SH-SY5Y (cell line): ENCODE data around the gene GPX5.

Experiments used
- GATA2 ChIP-seq: IDR thresholded peaks from 2 replicates; pipeline ENCODE4 v1.6.1; 2011; ENCODE audit warnings: mild to moderate bottlenecking, low read depth, low read length
- GATA3 ChIP-seq: IDR thresholded peaks from 2 replicates; pipeline ENCODE4 v1.6.1; 2011; ENCODE audit warnings: low read depth, mild to moderate bottlenecking, low read length, moderate library complexity

Gene GPX5

DNA sequence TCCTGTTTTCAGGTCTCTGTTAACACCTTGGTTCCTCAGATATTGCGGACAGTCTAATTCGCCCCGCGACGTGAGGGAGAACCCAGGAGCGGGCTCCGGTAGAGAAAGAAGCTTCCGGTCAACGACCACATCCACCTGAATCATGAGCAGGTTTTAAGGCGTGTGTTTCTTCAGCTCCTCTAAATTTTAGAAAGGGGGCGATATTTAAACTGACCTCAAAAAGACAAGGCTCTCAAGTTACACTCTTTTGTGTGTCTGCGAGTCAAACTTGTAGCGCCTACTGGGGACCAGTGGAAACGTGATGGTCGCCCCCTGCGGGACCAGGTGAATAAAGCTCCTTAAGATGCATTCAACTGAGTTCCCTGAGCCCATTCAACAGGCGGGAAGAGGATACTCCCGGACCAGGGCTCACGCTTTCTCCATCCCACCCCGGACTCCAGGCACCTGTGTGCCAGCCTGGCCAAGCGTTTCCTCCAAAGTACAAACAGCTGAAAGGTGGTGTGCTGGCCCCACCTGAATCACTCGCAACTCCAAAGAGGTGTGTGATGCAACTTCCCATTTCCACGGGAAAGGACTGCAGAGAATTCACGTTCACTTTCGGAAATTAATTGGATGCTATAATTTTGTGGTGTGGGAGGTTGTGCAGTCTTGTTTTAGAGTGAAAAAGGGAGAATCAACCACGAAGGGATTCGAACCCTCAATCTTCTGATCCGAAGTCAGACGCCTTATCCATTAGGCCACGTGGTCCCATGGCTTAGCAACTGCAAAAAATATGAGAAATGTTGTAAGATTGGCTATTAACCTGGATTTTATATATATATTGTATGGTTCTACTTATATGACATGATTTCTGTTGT, 17.0 kb downstream of the GPX5 start:
- no peak for TF ChIP-seq GATA3
- no peak for TF ChIP-seq GATA2

DNA sequence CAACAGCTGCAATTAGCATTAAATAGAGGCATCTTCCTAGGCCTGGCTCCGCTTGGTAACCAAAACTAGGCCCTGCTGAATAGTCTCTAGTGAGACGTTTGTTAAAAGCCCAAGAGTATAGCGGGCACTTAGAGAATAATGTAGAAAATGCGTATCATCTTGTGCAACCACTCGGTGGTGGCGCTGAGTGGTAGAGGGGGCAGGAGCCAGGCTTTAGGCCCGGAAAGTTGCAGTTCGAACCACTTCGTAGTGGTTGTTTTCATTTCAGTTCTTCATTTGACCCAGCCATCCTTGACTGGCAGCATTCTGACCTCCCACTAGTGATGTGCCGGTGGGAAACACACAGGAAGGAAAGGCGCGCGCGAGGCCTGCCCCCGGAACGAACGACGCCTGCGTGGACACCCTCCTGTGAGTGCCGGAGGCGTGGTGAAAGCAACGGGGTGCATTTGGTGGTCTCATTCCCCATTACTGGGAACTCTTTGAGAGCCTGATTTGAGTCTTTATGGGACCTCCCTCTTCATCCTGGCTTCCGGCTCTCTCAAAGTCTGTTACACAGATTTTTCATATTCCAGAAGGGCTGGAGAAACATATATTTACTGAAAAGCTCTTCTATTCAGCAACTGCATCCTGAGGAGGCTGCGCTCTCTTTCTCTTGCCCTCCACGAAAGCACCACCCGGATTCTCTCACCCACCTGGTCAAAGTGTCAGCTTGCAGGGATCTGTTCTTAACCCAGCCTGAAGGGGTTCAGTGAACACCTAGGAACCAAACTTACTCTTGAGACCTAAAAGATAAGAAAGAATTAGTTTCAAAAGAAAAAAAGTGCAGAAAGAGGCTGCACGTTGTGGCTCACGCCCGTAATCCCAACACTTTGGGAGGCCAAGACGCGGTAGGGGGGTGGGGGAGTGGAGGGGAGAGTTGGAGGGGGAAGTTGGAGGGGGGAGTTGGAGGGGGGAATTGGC, 18.2 kb downstream of the GPX5 start:
- TF ChIP-seq GATA3: no peak
- no peak for TF ChIP-seq GATA2

DNA sequence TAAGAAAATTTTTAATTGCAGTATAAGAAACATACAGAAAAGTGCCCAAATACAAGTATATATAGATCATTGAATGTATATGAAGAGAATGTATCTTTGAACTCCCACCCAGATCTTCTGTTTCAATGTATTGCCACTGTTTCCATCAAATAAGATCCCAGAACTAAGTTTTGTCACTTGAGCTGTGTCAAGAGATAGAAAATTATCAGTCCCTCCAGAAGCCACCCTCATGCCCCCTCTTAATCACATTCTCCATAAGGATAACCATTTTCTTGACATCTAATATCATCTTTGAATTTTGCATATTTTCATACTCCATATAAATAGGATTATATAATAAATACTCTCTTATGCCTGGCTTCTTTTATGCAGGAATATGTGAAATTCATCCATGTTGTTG, 20.3 kb downstream of the GPX5 start:
- TF ChIP-seq GATA2 (no peak), GATA3 (no peak)

DNA sequence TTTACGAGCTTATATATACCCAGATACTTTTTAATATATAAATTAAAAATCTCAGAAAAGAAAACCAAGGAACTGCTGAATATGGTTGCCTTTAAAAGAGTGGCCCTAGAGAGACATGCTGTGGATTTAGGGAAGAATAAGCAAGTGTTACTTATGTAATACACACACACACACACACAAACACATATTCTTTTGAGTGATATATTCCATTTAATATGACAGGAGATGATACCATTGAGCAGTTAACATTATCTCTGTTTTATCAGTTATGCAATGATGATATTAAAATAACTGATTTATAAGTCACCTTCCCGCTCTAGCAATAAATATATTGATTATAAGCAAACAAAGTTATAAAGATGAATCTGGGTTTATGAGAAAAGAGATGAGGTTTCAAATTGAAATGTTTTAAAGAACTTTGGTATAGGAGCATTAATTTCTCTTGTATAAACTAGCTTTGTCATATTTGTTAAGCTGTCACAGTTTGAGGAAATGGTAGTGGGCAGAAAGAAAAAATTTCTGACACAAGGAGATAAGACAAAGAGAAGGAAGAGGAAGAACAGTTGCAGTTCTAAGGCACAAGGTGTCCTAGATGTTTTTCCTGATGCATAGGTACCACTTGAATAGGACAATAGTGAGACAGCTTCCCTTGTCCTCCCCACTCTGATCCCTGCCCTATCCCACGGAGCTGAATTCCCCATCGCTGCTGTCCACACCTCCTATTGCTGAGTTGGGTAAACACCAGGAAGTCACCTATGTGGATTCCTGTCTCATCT, 26.4 kb downstream of the GPX5 start:
- TF ChIP-seq GATA2 (no peak), GATA3 (no peak)

- TF ChIP-seq GATA2 (no peak), GATA3 (no peak)
These were observed 27.8 kb downstream of the GPX5 start for GRCh38 chr6:28553384-28553985.

- TF ChIP-seq GATA3: no peak
- no peak for TF ChIP-seq GATA2
These were observed 28.6 kb downstream of the GPX5 start for GRCh38 chr6:28553986-28554881.

GRCh38 chr6:28555136-28555535, 29.5 kb downstream of the GPX5 start:
- TF ChIP-seq GATA2: no peak
- no peak for TF ChIP-seq GATA3

DNA sequence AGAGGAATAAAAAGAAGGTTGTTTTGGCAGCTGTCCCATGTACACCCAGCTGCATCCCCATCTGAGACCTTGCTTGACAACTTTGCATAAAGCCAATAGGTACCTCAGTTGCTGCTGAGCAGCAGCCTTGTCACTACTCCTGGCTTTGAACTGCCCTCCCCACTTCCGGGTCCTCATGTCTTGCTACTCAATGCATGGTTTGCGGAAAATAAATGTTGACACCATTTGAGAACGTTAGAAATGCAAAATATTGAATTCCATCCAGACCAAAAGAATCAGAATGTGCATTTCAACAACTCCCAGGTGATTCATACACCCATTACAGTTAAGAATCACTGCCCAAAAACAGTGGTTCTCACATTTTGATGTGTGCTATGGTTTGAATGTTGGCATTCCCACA, 32.9 kb downstream of the GPX5 start:
- TF ChIP-seq GATA3 (no peak), GATA2 (no peak)

DNA sequence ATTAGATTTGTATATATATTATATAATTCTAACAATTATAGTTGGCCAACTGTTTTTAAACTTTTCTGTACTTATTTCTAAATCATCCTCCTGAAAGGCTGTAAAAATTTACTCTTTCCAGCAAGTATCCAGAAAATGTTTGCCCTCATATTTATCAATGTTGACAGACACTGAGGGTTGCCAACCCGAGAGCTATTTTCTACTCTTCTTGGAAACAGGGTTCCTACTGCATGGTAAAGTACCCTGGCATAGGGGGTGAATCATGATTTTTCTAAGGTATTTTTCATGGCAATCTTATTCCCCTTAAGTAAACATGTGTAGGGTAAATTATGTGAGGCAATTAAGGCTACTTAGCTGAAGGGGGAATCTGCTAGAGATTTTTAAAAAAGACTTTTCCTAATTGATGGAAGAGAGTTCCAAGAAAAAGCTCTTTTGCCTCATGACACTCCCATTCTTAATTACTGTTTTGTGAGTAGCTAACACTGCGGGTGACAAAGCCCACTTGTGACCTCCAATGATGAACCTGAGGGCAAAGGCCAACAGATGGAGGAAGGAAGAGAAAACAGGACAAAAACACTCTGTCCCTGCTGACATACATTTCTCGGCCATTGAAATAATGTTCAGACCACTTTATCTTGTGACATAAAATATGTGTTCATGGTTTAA, 37.9 kb downstream of the GPX5 start:
- no peak for TF ChIP-seq GATA3

DNA sequence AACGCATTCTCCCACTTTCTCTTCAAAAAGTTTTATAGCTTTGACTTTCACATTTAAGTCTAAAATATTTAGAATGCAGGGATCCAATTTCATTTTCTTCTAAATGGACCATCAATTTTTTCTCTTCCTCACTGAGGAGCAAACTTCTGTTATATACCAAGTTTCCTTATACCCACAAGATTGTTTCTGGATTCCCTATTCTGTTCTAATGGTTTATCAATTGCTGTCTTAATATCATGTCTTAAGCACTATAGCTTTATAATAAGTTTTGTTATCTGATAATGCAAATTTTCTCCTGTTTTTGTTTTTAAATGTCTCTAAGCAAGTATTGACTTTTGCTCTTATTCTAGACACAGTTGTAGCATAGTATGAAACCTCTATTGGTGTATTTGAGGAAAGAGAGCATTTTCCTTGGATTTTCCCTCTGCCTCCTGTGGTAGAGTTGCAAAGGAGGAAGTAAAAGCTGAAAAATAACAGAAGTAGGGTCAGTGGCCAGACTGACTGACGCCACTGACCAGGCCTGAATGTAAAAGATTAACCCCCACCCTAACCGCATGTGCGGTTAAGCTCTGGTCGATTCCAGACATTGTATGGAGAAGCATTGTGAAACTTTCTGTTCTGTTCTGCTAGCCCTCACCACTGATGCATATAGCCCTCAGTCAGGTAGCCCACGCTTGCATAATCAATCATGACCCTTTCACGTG, 40.3 kb downstream of the GPX5 start:
- no peak for TF ChIP-seq GATA3
- TF ChIP-seq GATA2: no peak

DNA sequence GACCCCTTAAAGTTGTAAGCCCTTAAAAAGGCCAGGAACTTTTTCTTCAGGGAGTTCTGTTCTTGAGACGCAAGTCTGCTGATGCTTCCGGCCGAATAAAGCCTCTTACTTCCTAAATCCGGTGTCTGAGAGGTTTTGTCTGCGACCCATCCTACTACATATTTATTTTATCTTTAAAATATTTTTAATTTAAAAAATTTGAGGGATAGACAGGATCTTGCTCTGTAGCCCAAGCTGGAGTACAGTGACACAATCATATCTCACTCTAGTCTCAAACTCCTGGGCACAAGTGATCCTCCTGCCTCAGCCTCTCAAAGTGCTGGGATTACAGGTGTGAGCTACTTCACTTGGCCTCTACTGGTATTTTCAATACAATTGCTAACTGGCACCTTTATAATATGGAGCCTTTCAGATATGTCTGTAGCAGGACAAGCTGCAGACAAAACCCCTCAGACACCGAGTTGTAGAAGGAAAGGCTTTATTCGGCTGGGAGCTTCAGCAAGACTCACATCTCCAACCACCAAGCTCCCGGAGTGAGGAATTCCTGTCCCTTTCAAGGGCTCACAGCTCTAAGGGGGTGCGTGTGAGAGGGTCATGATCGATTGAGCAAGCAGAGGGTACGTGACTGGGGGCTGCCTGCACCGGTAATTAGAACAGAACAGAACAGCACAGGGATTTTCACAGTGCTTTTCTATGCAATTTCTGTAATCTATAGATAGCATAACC, 41.0 kb downstream of the GPX5 start:
- TF ChIP-seq GATA2: no peak
- no peak for TF ChIP-seq GATA3

GRCh38 chr6:28567506-28567905, 41.8 kb downstream of the GPX5 start:
- no peak for TF ChIP-seq GATA2
- no peak for TF ChIP-seq GATA3
